Kidney epithelial cell (primary cell): Measurements from ENCODE around the gene DLD. TPM values are rescaled to one million over a fixed set of nuclear protein-coding genes. Genes with fewer than 3 reads are reported as not detected.

Source experiments
- DNase-seq: peaks from one replicate; pipeline ENCODE4 v3.0.0-alpha.2; 2010; ENCODE audit warnings: low read depth
- H3K27me3 ChIP-seq: 2 replicates; pipeline ENCODE4 v1.6.0; 2011; ENCODE audit warnings: low read length; ENCODE audit not compliant: control insufficient read depth, insufficient read depth
- H3K36me3 ChIP-seq: 2 replicates; pipeline ENCODE4 v1.5.1; 2011; ENCODE audit warnings: low read length; ENCODE audit not compliant: control insufficient read depth, insufficient read depth
- H3K4me3 ChIP-seq: 2 replicates; pipeline ENCODE4 v1.5.1; 2011; ENCODE audit warnings: low read depth, mild to moderate bottlenecking, control low read depth, low read length
- total RNA-seq: library from RNA; depleted of rRNA; stranded (reverse); fragments of >200 nt; gene quantifications from 2 replicates; pipeline ENCODE4 v1.2.3, GENCODE V29; 2015
- TF ChIP-seq, protein P1 (sequence below): IDR thresholded peaks from 2 replicates; pipeline ENCODE4 v1.5.1; 2011; ENCODE audit warnings: mild to moderate bottlenecking, moderate library complexity, low read length, control low read depth, inconsistent platforms; ENCODE audit not compliant: insufficient read depth, poor library complexity, severe bottlenecking

Gene DLD
- total RNA-seq, 1 donor from 2014 or later = 68.8 TPM

DNA sequence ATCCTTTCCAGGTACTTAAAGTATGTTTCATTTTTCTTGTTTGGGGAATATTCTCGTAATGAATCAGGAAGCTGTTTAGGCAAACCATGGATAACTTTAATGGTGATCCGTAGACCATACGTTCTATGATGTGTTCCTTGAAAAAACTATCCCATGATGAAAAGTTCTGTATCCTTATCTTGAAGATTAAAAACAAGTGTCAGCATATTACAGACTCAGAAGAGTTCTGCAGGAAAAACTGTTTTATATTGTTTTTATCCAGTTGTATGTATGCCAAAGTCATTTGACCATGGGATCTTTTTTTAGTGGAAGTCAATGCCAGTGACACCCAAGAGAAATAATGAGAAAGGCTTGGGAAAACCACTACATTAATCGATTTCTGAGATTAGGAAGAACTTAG, 52.0 kb downstream of the DLD start:
- Histone ChIP-seq H3K36me3 (peaks cover 6% of the 10 kb centered on the region), H3K27me3 (no peaks in the 10 kb centered on the region), H3K4me3 (no peak overlapping the region)
- no peak for DNase-seq
- TF ChIP-seq, protein P1, sequence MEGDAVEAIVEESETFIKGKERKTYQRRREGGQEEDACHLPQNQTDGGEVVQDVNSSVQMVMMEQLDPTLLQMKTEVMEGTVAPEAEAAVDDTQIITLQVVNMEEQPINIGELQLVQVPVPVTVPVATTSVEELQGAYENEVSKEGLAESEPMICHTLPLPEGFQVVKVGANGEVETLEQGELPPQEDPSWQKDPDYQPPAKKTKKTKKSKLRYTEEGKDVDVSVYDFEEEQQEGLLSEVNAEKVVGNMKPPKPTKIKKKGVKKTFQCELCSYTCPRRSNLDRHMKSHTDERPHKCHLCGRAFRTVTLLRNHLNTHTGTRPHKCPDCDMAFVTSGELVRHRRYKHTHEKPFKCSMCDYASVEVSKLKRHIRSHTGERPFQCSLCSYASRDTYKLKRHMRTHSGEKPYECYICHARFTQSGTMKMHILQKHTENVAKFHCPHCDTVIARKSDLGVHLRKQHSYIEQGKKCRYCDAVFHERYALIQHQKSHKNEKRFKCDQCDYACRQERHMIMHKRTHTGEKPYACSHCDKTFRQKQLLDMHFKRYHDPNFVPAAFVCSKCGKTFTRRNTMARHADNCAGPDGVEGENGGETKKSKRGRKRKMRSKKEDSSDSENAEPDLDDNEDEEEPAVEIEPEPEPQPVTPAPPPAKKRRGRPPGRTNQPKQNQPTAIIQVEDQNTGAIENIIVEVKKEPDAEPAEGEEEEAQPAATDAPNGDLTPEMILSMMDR = no peak

DNA sequence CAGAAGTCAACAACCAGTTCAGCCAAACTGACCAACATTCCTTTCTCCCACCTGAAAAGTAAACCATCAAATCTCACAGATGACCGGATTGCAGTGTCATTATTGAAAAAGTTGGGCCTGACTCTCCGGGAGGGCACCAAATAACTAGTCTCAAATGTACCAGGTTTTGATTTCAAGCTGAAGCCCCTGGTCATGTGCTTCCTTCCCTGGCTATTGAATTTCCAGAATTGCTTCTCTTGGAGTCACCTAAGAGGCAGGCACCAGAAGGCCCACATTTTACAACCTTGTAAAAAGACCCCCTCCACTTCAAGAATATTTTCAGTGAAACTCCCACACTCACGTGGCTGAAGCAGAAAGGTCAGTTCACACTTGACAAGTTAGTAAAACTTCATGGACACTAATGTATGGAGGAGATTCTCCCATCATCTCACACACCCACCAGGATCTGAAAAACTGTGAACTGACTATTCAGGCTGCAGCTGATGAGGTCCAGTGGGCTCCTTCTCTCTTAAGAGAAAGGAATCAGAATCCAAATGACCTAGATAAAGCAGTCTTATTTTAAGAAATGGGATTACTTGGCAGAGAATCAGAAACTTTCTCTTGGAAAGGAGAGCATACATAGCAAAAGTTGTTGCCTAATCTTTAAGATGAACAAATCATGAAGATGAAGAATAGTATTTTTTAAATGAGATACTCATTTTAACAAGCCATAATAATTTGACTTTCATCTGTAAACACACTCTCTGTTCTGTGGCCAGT, 53.6 kb downstream of the DLD start:
- H3K4me3 ChIP-seq = no peak overlapping the region
- no peaks in the 10 kb centered on the region for H3K27me3 ChIP-seq
- H3K36me3 ChIP-seq = peaks cover 6% of the 10 kb centered on the region
- TF ChIP-seq, protein P1 = no peak
- no peak for DNase-seq

DNA sequence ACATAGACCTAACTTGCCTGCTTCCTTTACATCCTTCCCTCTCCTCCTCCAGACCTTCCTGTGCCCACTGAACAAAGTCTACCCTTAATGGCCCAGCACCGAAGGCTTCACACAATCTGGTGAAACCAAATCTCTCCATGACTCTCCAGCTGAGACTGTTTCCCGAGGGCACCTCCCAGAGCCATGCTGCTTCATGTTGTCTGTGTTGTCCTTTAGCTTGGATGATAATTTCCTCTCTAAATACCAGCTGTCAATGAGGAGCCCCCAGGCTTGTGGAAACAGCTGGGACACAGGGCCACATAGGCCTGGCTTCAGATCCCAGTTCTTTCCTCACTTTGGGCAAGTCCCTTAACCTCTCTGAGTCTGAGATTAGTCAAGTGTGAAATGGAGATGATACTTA, 54.3 kb downstream of the DLD start:
- no peak overlapping the region for H3K4me3 ChIP-seq
- TF ChIP-seq, protein P1 = no peak
- no peak for DNase-seq
- H3K36me3 ChIP-seq = peaks cover 4% of the 10 kb centered on the region
- H3K27me3 ChIP-seq = no peaks in the 10 kb centered on the region

DNA sequence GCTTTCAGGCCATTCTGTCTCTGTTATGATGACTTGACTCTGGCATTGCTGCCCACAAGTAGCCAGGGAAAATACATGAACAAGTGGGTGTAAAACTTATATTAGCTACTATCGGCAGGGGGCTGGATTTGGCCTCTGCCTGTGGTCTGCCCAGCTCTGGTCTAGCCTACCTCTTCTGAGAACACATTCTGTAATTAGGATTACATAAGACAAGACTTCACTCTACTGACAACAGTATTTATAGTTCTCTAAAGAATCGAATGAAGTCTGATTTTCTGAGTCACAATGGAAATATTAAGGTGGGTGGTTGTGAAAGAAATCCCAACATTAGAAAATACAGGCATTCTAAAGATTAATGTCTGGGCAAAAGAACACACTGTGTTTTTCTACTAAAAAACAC, 55.5 kb downstream of the DLD start:
- H3K36me3 ChIP-seq = peaks cover 3% of the 10 kb centered on the region
- DNase-seq = no peak
- no peaks in the 10 kb centered on the region for H3K27me3 ChIP-seq
- H3K4me3 ChIP-seq = no peak overlapping the region
- TF ChIP-seq, protein P1 = no peak

DNA sequence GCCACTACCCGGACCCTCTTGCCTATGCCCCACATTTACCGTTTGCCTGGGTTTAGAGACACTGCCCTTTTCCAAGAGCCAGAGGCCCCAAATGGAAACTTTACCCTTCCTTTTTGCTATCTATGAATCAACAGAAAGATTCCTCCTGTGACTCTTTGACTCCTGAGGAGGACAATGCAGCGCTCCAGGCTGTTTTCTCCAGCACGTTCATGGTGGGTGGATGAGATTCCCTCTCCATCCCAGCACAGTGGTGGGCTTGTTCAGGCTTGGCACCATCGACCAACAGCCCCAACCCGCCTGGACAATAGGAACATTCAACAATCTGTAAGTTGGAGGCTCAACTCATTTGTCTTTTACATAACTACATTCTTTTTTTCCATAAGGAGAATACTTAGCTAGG, 55.9 kb downstream of the DLD start:
- no peaks in the 10 kb centered on the region for H3K27me3 ChIP-seq
- H3K36me3 ChIP-seq = peaks cover 5% of the 10 kb centered on the region
- TF ChIP-seq, protein P1 = no peak
- DNase-seq = no peak
- no peak overlapping the region for H3K4me3 ChIP-seq
